ENCODE data around the gene PRC1.

GRCh38 chr15:90930861-90931574 lies 63.3 kb downstream of the PRC1 start:
- no peak for TF ChIP-seq CTCF (IDR thresholded peaks at IDR 0.05)
- TF ChIP-seq POLR2A (IDR thresholded peaks at IDR 0.05), result no peak

Measured in testis (tissue), 2 donors.